ENCODE results near the gene SPATA6.

The SPATA6 gene

GRCh38 chr1:48430832-48431231 is 41.2 kb downstream of the SPATA6 start:
- Histone ChIP-seq H3K9me3 (ENCODE audit: low read length) (no peaks in the 10 kb centered on the region), H3K79me2 (ENCODE audit: insufficient read depth, low read length) (no peaks in the 10 kb centered on the region), H3K27ac (ENCODE audit: low read depth, low read length, poor library complexity, severe bottlenecking) (no peak overlapping the region), H3F3A (ENCODE audit: insufficient read depth, low read length) (no peaks in the 10 kb centered on the region), H3K4me3 (ENCODE audit: low read depth, low read length, poor library complexity, severe bottlenecking) (no peak overlapping the region), H3K27me3 (ENCODE audit: insufficient read depth, low read length) (no peaks in the 10 kb centered on the region), H3K4me2 (ENCODE audit: low read length) (no peak overlapping the region), H2AFZ (ENCODE audit: low read length) (no peak overlapping the region), H3K36me3 (ENCODE audit: insufficient read depth, low read length) (no peaks in the 10 kb centered on the region), H3K4me1 (ENCODE audit: insufficient read depth, low read length, severe bottlenecking) (no peaks in the 10 kb centered on the region), H3K9ac (ENCODE audit: low read length) (no peak overlapping the region), H3K9me2 (ENCODE audit: low read depth, low read length) (no peaks in the 10 kb centered on the region), H4K20me1 (ENCODE audit: insufficient read depth, low read length) (no peaks in the 10 kb centered on the region)
- no peak for TF ChIP-seq CTCF (IDR thresholded peaks at IDR 0.05; ENCODE audit: low read length)
- no peak for TF ChIP-seq EZH2 (IDR thresholded peaks at IDR 0.05; ENCODE audit: borderline replicate concordance, low read length)

- Histone ChIP-seq H3K4me1 (ENCODE audit: insufficient read depth, low read length, severe bottlenecking) (no peaks in the 10 kb centered on the region), H3K4me3 (ENCODE audit: low read depth, low read length, poor library complexity, severe bottlenecking) (no peak overlapping the region), H3K27ac (ENCODE audit: low read depth, low read length, poor library complexity, severe bottlenecking) (no peak overlapping the region), H3K27me3 (ENCODE audit: insufficient read depth, low read length) (no peaks in the 10 kb centered on the region), H2AFZ (ENCODE audit: low read length) (no peak overlapping the region), H3K9me3 (ENCODE audit: low read length) (no peaks in the 10 kb centered on the region), H3K9ac (ENCODE audit: low read length) (no peak overlapping the region), H3K4me2 (ENCODE audit: low read length) (no peak overlapping the region), H3K79me2 (ENCODE audit: insufficient read depth, low read length) (no peaks in the 10 kb centered on the region), H3K9me2 (ENCODE audit: low read depth, low read length) (no peaks in the 10 kb centered on the region), H3F3A (ENCODE audit: insufficient read depth, low read length) (no peaks in the 10 kb centered on the region), H4K20me1 (ENCODE audit: insufficient read depth, low read length) (no peaks in the 10 kb centered on the region), H3K36me3 (ENCODE audit: insufficient read depth, low read length) (no peaks in the 10 kb centered on the region)
- TF ChIP-seq EZH2 (IDR thresholded peaks at IDR 0.05; ENCODE audit: borderline replicate concordance, low read length) (no peak), CTCF (IDR thresholded peaks at IDR 0.05; ENCODE audit: low read length) (no peak)
Measured at GRCh38 chr1:48422009-48422408, 50.0 kb downstream of the SPATA6 start.

GRCh38 chr1:48418742-48419141 is 53.3 kb downstream of the SPATA6 start:
- H3K4me2 ChIP-seq (ENCODE audit: low read length): no peak overlapping the region
- no peak overlapping the region for H2AFZ ChIP-seq (ENCODE audit: low read length)
- H3F3A ChIP-seq (ENCODE audit: insufficient read depth, low read length): no peaks in the 10 kb centered on the region
- no peak overlapping the region for H3K27ac ChIP-seq (ENCODE audit: low read depth, low read length, poor library complexity, severe bottlenecking)
- H3K36me3 ChIP-seq (ENCODE audit: insufficient read depth, low read length): no peaks in the 10 kb centered on the region
- no peaks in the 10 kb centered on the region for H3K4me1 ChIP-seq (ENCODE audit: insufficient read depth, low read length, severe bottlenecking)
- no peaks in the 10 kb centered on the region for H3K9me3 ChIP-seq (ENCODE audit: low read length)
- H3K27me3 ChIP-seq (ENCODE audit: insufficient read depth, low read length): no peaks in the 10 kb centered on the region
- TF ChIP-seq EZH2 (IDR thresholded peaks at IDR 0.05; ENCODE audit: borderline replicate concordance, low read length): no peak
- TF ChIP-seq CTCF (IDR thresholded peaks at IDR 0.05; ENCODE audit: low read length): no peak
- H3K9ac ChIP-seq (ENCODE audit: low read length): no peak overlapping the region
- no peaks in the 10 kb centered on the region for H3K79me2 ChIP-seq (ENCODE audit: insufficient read depth, low read length)
- H3K9me2 ChIP-seq (ENCODE audit: low read depth, low read length): no peaks in the 10 kb centered on the region
- H4K20me1 ChIP-seq (ENCODE audit: insufficient read depth, low read length): no peaks in the 10 kb centered on the region
- no peak overlapping the region for H3K4me3 ChIP-seq (ENCODE audit: low read depth, low read length, poor library complexity, severe bottlenecking)

Measured in OCI-LY1 (cell line).